ENCODE measurements around the gene PHF1. TPM values are rescaled to one million over a fixed set of nuclear protein-coding genes. Genes with fewer than 3 reads are reported as not detected.

Gene PHF1
- total RNA-seq, 2 experiments from 2014 or later = 46.4 to 51.4 TPM

Other genes with a start within 250 kb of the PHF1 start
- under 1 TPM; 0.53 to 0.60 TPM for gene COL11A2, start 218.5 kb upstream of the PHF1 start, total RNA-seq
- 10 to 100 TPM; 44.0 to 45.0 TPM for gene RXRB, start 210.3 kb upstream of the PHF1 start, total RNA-seq
- gene SLC39A7, start 210.1 kb upstream of the PHF1 start, total RNA-seq = 10 to 100 TPM; 52.8 to 53.8 TPM
- gene HSD17B8, start 206.4 kb upstream of the PHF1 start, total RNA-seq = 10 to 100 TPM; 11.4 to 13.0 TPM
- 10 to 100 TPM; 29.7 to 32.1 TPM for gene RING1, start 202.5 kb upstream of the PHF1 start, total RNA-seq
- gene VPS52, start 139.1 kb upstream of the PHF1 start, total RNA-seq = 10 to 100 TPM; 53.1 to 59.7 TPM
- 1,000 to 10,000 TPM; 2,403 to 2,442 TPM for gene RPS18, start 138.9 kb upstream of the PHF1 start, total RNA-seq
- 10 to 100 TPM; 25.2 to 26.5 TPM for gene B3GALT4, start 133.9 kb upstream of the PHF1 start, total RNA-seq
- 10 to 100 TPM; 37.5 to 41.7 TPM for gene WDR46, start 121.8 kb upstream of the PHF1 start, total RNA-seq
- 10 to 100 TPM; 63.5 to 65.0 TPM for gene PFDN6, start 121.4 kb upstream of the PHF1 start, total RNA-seq
- gene RGL2, start 112.1 kb upstream of the PHF1 start, total RNA-seq = 10 to 100 TPM; 44.3 to 45.1 TPM
- gene TAPBP, start 96.9 kb upstream of the PHF1 start, total RNA-seq = 100 to 1,000 TPM; 243 to 249 TPM
- 10 to 100 TPM; 16.5 to 18.0 TPM for gene ZBTB22, start 93.3 kb upstream of the PHF1 start, total RNA-seq
- gene DAXX, start 88.1 kb upstream of the PHF1 start, total RNA-seq = 100 to 1,000 TPM in 1 of 2 experiments, 10 to 100 TPM in 1; 95.7 to 103 TPM
- gene KIFC1, start 19.2 kb upstream of the PHF1 start, total RNA-seq = 100 to 1,000 TPM; 125 to 127 TPM
- 100 to 1,000 TPM; 243 TPM for gene CUTA, start 7.1 kb downstream of the PHF1 start, total RNA-seq
- gene SYNGAP1, start 9.1 kb downstream of the PHF1 start, total RNA-seq = 10 to 100 TPM; 35.3 to 39.7 TPM
- 1 to 10 TPM; 6.9 to 7.4 TPM for gene ZBTB9, start 43.6 kb downstream of the PHF1 start, total RNA-seq
- 100 to 1,000 TPM in 1 of 2 experiments, 10 to 100 TPM in 1; 97.9 to 100 TPM for gene BAK1, start 169.3 kb downstream of the PHF1 start, total RNA-seq
- gene ITPR3, start 210.3 kb downstream of the PHF1 start, total RNA-seq = 10 to 100 TPM; 54.2 to 55.1 TPM